GM21619 (cell line): ENCODE measurements around the gene ITSN1.
A peak's percentile ranks its signal among the peaks of the same experiment; 100 is the strongest.
"Not testable (repeated sequence)": the region's sequence is repeated elsewhere in the genome, so short reads cannot be mapped to it uniquely, and the experiment has no call there.

Experiments used
- ATAC-seq: cut with Tn5 transposase; IDR thresholded peaks from one replicate; pipeline ENCODE4 v1.9.1; 2021; ENCODE audit not compliant: unreplicated experiment

The ITSN1 gene

DNA sequence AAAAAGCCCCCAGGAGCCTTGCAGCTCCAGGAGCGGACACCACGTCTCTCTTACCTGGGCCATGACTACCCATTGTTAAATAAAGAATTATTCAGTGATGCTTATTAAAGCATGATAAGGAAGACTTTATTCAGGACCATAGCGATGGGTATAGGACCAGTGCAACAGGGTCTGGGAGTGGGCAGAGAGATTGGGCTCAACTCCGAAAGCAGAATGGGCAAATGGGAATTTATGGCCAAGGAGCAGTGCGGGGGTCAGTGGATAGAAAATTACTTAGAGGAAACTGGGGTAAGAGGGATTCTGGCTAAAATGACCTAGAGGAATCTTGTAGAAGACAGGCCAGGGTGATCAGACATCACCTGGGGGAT lies 273.9 kb downstream of the ITSN1 start:
- ATAC-seq: no peak

DNA sequence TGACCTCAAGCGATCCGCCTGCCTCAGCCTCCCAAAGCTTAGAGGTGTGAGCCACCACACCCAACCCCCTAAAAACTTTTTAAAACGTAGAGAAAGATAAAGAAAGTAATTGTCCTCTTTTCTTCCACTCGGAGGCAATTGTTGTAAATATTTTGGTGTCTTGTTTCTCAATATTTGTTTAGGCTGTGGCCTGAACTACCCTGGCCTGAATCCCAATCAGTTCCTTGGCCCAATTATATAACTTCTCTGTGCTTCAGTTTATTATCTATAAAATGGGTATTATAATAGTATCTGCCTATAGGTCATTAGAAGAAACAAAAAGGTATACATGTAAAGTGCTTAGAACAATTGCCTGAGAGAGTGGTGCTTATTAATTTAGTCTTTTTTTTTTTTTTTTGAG lies 275.1 kb downstream of the ITSN1 start:
- ATAC-seq: no peak

DNA sequence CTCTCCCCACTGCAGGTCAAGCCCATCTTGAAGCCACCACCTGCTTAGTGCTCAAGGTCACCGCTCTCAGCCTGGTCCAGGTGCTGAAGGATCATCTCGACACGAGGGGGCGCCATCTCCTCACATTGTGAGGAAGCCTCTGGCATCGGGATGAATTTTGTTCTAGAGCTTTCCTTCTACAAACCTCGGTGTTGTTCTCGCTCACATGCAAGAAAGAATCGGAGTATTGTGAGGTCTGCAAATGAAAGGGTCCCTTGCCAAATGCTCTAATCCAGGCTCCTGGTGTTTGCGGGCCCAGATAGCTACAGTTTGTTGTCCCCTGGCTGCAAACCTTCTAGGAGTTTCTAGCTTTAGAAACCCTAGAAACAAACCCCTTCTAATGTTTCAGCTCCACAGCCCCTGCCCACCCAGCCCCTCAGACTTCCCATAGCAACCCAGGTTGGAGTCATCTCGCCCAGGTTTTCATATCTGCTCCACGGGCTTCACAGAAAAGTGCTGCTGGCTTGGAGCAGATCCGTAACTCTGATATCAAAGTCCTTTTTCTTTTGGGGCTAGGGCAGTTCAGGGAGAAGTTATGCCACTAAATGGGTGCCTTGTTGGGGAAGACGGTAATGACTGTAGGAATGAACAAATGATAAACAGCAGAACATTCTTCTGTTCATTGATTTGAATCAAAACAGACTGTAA lies 281.9 kb downstream of the ITSN1 start:
- ATAC-seq: peak; percentile 93

DNA sequence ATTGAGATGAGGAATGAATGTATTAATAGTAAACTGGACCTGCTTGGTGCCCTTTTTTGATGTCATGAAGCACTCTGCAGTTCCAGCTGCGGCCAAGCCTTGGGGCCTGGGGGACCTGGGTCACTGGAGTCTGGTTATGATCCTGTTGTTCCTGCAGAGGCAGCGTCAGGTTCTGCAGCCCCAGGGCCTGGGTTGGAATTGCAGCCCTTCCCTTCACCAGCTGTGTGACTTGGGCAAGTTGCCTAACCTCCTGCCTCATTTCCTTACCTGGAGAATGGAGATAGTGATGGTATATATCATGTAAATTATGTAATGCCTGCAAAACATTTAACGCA lies 282.4 kb downstream of the ITSN1 start:
- no peak for ATAC-seq

- not testable (repeated sequence) for ATAC-seq
Measured at GRCh38 chr21:33926248-33926647, 283.9 kb downstream of the ITSN1 start.

GRCh38 chr21:33931052-33931798 lies 288.9 kb downstream of the ITSN1 start:
- not testable (repeated sequence) for ATAC-seq

- ATAC-seq: no peak
Measured at GRCh38 chr21:33931799-33932390, 289.6 kb downstream of the ITSN1 start.

GRCh38 chr21:33932731-33933130 lies 290.4 kb downstream of the ITSN1 start:
- ATAC-seq: no peak

DNA sequence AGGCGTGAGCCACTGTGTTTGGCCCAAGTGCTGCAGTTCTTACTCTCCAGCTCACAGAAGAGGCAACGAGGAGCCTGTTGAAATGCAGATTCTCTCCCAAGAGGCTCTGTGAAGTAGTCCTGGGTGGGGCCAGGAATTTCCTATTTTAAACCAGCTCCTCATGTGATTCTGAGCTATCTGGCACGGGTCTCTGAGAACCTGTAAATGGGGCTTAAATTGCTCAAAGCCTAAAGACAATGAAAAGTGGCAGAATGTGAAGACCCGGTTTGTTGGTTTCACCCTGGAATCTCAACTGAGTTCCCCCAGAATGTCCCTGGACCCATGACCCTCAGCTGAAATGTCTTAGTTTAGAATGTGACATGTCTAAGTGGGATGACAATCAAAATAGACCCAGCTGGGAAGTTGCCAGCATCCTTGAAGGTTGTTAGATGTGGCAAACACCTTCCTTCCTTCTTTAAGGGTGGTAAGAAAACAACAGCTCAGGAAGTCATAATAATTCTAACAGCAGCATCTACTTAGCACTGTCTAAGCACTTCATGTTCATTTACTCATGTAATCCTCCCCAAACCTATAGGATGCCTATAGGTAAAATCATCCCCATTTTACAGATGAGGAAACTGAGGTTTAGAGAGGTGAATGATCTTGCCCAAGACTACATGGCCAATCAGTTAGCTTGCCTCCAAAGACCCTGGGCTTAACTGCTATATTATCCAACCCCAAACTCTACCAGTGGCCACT lies 294.2 kb downstream of the ITSN1 start:
- no peak for ATAC-seq

GRCh38 chr21:33937146-33937545 lies 294.8 kb downstream of the ITSN1 start:
- ATAC-seq: no peak

DNA sequence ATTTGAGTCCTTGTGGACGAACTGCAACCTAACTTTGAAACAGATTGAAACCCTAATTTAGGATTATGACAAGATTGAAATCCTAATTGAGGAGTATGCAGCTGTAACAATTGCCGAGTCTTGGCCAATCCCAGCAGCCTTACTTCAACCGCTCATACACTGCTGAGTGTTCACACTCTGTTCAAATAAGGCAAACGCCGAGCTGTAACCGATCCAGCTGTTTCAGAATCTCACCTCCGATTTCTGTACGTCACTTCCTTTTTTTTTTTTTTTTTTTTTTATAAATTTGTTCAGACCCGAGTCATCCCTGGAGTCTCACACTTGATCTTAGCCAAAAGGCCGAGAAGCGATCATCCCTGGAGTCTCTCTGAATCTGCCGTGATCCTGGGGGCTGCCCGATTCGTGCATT lies 295.6 kb downstream of the ITSN1 start:
- no peak for ATAC-seq

DNA sequence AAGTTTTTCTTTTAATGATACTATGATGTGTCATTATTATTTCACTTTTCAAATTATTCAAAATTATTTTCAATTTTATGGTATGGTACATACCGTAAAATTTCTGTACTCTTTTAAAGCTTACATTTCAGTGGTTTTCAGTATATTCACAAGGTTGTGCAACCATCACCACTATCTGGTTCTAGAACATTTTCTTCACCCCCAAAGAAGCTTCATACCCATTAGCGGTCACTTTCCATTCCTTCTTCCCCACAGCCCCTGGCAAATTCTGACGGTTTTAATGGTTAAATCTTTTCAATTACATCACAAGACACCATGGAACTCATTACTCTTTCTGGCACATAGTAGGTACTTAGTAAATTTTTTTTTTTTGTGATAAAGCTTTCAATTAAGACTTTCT lies 296.1 kb downstream of the ITSN1 start:
- no peak for ATAC-seq

DNA sequence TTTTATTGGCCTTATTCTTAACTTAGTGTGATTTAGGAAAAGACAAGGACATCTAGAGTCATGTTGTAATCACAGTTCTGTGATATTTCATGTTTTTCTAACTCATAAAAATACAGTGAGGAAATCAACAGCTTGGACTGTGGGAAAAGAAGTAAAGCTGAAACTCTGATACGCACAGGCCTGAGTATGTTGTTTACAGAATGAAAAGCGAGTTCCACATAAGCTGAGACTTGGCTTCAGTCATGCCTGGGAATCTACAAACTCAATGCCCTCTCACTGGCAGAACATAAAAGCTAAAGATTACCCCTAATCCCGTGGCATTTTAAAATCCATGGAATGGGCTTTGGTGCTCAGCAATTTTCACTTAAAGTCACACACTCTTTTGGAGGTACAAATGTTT lies 296.9 kb downstream of the ITSN1 start:
- no peak for ATAC-seq

DNA sequence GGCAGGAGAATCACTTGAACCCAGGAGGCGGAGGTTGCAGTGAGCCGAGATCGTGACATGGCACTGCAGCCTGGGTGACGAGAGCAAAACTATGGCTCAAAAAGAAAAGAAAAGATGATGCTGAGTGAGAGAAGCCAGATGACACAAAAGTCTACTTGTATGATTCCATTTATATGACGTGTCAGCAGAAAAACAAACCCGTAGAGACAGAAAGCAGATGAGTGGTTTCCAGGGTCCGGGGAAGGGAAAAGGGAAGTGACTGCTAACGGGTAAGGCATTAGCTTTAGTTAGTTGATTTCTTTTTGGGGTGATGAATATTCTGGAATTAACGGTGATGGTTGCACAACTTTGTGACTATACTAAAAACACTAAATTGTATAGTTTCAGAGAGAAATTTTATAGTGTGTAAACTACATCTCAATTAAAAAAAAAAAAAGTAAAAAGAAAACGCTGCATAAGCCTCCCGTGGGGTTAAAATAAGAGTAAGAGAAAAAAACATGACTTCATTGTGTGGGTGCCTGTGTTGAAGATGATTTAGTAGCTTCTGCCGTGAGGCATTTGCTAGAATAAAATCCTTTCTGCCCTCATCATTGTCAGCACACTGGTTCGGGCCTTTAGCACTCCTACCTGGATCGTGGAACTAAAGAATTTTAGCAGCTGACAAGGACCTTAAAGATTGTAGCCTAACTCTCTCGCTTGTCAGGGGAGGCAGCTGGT lies 298.0 kb downstream of the ITSN1 start:
- ATAC-seq: no peak

DNA sequence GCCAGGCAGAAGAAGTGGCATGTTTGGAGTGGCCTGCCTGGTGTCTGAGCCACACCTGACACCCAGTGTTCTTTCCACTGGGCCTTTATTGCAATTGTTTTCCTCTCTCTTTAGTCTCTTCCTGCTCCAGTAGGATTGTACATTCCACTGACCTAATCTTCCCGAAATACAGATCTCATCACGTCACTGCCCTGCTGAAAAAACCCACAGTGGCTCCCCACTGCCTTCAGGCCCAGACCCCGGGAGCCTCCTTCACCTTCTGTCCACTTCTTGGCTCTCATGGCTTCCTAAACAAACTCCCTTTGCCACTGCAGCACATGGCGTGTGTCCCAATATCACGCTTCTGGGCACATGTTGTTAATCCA lies 298.6 kb downstream of the ITSN1 start:
- ATAC-seq: no peak

DNA sequence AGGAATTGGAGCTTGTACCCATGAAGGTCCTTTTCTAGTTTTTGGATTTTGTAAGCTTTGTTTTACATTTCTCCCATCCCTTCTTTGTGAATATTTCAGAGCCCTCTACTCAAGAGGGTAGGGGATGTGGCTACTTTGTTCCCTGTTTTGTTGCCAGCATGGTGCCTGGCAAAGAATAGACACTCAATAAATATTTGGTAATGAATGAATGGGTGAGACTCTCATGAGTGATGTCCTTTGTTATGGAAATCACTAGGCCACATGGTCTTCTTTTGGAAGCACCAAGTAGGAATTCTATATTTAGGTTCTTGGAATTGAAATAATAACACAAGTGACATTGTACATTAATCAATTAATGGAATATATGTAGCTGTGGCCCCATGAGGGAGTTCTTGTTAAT lies 300.1 kb downstream of the ITSN1 start:
- ATAC-seq: no peak

DNA sequence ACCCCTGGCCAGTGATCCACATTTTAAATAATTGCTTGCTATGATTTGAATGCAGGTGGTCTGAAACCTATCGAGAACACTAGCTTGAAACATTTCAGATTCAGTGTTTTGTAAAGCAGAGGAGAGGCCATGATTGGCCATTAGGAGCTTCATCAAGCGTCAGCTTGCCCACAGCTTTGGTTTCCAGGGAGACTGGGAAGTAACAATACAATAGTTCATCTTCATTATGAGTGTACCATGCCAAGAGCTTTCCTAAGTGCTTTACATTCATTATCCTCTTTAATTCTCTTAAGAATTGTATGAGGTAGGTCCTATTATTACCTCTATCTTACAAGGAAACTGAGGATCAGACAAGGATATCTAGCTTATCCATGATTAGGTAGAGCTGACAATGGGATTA lies 301.0 kb downstream of the ITSN1 start:
- no peak for ATAC-seq

DNA sequence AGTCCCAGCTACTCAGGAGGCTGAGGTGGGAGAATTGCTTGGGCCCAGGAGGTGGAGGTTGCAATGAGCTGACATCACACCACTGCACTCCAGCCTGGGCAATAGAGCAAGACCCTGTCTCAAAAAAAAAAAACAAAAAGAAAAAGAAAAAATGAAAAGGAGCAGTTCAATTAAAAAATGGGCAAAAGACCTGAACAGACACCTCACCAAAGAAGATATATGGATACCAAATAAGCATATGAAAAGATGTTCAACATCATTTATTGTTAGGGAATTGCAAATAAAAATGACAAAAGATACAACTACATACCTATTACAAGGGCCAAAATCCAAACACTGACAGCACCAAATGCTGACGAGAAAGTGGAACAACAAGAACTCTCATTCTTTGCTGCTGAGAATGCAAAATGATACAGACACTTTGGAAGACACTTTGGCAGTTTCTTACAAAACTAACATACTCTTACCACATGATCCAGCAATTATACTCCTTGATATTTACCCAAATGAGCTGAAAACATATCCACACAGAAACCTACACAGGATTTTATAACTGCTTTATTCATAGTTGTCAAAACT lies 302.0 kb downstream of the ITSN1 start:
- ATAC-seq: no peak

- no peak for ATAC-seq
Measured at GRCh38 chr21:33945652-33946270, 303.5 kb downstream of the ITSN1 start.

DNA sequence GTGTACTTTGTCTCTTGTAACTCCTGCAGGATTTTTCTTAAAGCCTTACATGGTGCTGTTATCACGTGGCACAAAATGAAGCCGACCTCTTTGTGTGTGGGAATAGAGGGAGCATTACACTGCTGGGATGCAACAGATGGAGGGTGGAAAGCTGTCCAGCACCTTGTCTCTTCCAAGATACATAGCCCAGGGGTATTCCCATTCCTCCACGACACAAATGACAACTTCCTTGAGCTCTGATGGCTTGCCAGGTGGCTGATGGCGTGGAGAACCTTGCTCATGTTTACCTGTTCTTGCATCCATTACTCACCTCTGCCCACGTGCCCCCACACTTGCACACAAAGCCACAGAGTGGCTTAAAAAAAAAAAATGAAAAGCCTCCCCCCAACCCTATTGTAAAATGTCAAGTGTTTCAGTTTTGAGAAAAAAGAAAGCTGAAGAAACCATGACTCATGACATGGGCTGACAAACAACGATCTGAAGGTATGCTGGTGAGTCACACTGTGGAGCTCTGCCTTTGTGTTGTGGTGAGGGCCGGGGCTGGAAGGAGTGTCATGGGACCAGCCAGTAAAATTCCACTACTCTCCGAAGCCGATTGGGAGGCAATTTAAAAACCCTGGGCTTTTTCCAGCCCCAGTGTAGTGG lies 305.3 kb downstream of the ITSN1 start:
- peak; percentile 53 for ATAC-seq
